GM12872 (cell line): Measurements from ENCODE around the gene ZMYND10.

Experiments used
- TF ChIP-seq, protein P1 (sequence below): IDR thresholded peaks from 3 replicates; pipeline ENCODE4 v1.5.1; 2011; ENCODE audit warnings: low read depth, mild to moderate bottlenecking, low read length, moderate library complexity; ENCODE audit not compliant: insufficient read depth

ZMYND10 gene

GRCh38 chr3:50388016-50388719 lies 42.6 kb upstream of the ZMYND10 start:
- TF ChIP-seq, protein P1, sequence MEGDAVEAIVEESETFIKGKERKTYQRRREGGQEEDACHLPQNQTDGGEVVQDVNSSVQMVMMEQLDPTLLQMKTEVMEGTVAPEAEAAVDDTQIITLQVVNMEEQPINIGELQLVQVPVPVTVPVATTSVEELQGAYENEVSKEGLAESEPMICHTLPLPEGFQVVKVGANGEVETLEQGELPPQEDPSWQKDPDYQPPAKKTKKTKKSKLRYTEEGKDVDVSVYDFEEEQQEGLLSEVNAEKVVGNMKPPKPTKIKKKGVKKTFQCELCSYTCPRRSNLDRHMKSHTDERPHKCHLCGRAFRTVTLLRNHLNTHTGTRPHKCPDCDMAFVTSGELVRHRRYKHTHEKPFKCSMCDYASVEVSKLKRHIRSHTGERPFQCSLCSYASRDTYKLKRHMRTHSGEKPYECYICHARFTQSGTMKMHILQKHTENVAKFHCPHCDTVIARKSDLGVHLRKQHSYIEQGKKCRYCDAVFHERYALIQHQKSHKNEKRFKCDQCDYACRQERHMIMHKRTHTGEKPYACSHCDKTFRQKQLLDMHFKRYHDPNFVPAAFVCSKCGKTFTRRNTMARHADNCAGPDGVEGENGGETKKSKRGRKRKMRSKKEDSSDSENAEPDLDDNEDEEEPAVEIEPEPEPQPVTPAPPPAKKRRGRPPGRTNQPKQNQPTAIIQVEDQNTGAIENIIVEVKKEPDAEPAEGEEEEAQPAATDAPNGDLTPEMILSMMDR, result peak; percentile 46

DNA sequence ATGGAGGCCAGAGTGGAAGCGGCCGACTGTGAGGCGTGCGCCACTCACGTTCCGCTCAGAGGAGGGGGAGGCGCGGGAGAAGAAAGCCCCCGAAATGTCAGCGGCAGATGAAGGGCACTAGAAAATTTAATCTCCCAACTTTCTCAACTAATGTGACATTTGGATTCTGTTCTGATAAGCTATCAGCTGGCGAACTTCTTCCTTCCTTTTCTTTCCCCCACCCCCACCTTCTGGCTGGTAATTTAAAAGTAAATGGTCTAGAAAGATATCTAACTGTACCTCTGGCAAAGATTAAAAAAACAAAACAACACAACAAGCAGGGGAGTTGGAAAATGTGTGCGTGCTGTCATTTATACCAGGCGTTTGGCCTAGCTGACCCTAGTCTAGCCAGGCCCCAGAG lies 40.2 kb upstream of the ZMYND10 start:
- TF ChIP-seq, protein P1, result no peak

DNA sequence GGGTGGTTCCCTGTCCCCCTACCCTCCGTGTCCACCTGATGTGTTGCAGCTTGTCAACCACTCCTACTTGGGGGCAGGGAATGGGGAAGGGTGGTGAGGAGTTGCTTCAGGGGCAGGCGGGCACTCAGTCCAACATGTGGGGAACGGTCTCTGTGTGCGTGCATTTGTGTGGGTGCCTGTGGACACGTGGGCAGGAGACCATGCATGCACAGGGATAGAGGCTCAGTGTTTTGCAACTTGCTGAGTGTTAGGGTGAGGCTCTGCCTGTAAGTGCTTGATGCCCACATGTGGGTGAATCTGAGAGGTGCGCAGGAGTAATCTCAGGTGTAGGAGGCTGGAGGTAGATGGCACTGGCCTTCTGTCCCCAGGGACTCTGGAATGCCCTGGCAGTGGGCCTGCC lies 38.2 kb upstream of the ZMYND10 start:
- TF ChIP-seq, protein P1, result no peak

DNA sequence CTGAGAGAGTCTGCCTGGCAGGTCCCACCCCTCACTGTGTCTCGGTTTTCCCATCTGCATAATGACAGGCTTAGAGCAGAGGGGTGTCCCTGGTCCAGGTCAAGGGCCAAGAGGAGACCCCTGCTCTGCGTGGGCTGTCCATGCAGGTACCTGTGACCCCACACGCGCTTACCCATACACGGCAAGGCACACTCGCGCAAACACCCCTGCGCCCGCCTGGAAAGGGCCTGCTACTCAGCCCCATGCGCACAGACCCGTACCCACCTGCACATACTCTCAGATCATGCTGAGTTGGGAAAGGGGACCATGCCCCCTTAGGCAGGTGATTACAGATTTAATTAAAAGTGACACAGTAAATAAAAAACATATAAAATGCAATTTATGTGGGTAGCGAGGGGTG lies 37.2 kb upstream of the ZMYND10 start:
- TF ChIP-seq, protein P1, result no peak

- TF ChIP-seq, protein P1, result no peak
These were observed 35.9 kb upstream of the ZMYND10 start for GRCh38 chr3:50381383-50381782.

DNA sequence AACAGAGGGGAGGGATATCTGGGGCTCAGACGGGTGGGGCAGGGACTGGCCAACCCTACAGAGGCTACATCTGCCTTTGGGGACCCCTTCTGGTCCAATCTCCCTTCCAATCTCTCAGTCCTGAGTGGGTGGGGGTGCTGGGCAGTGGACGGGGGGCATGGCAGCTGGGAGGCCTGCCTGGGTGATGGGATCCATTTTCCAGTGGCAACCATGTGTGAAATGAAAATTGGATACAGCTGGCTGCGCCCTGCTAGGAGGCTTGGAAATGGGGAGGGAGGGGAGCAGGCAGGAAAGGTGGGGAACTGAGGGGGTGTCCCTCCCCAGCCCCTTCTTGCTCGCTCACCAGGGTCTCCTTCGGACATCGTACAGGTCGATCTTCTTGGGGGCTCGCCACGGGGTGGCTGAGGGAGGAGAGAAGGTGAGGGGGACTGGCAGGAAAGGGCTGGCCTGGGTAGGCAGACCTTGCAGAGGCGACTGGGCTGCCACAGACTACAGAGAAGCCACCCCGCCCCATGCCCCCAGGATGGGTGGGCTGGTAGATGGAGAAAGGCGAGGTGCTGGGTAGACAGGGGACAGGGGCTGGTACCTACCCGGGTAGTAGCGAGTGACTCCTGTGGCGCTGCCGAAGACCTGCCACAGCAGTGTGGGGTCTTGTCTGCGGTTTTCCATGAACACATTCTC lies 35.0 kb upstream of the ZMYND10 start:
- TF ChIP-seq, protein P1, result no peak

DNA sequence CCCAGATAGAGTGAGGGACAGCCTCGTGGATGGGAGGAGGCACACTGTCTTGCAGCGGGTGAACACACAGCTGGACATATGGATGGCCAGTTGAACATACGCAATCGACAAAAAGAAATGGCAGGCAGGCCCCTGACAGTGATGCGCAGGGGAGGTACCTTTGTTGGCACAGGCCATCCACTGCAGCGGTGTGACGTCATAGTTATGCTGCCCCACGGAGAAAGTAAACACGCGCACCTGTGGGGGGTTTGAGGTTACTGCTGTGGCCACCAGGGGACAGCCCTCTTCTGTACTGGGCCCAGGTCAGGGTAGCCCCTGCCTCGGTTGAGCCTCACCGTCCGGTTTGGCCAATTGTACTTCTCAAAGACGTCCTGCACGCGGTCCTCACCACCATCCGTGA lies 33.2 kb upstream of the ZMYND10 start:
- TF ChIP-seq, protein P1, result no peak
